LNCaP clone FGC (cell line): ENCODE measurements around the gene GLIS2.
A peak's percentile ranks its signal among the peaks of the same experiment; 100 is the strongest.

Experiments used
- DNase-seq: peaks from one replicate; pipeline ENCODE4 v3.0.0-alpha.2; 2011; ENCODE audit warnings: low read depth
- H3K4me3 ChIP-seq: 2 replicates; pipeline ENCODE4 v1.5.1; 2011; ENCODE audit warnings: mild to moderate bottlenecking, low read depth, low read length, control low read depth
- TF ChIP-seq, protein P1 (sequence below): IDR thresholded peaks from 2 replicates; pipeline ENCODE4 v1.5.1; 2012; ENCODE audit warnings: mild to moderate bottlenecking; ENCODE audit not compliant: control insufficient read depth, insufficient read depth; ENCODE audit errors: extremely low read depth

Gene GLIS2

DNA sequence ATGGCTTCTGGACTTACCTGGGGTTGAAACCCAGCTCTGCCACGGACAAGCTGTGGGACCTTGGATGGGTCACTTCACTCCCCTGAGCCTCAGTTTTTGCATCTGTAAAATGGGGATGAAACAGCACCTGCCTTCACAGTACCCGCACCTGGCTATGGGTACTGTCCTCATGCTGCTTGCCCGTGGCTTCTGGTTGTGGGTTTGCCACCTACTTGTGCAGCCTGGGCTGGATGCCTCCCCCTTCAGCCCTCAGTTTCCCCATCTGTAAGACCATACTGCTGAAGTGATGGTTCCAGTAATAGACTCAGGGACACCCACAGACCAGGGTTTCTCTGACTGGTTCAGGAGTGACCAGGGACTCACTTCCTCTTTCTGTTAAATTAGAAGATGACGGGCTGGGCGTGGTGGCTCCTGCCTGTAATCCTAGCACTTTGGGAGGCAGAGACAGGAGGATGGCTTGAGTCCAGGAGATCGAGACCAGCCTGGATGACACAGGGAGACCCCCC is 9.4 kb downstream of the GLIS2 start:
- TF ChIP-seq, protein P1, sequence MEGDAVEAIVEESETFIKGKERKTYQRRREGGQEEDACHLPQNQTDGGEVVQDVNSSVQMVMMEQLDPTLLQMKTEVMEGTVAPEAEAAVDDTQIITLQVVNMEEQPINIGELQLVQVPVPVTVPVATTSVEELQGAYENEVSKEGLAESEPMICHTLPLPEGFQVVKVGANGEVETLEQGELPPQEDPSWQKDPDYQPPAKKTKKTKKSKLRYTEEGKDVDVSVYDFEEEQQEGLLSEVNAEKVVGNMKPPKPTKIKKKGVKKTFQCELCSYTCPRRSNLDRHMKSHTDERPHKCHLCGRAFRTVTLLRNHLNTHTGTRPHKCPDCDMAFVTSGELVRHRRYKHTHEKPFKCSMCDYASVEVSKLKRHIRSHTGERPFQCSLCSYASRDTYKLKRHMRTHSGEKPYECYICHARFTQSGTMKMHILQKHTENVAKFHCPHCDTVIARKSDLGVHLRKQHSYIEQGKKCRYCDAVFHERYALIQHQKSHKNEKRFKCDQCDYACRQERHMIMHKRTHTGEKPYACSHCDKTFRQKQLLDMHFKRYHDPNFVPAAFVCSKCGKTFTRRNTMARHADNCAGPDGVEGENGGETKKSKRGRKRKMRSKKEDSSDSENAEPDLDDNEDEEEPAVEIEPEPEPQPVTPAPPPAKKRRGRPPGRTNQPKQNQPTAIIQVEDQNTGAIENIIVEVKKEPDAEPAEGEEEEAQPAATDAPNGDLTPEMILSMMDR, result no peak
- DNase-seq, result no peak
- H3K4me3 ChIP-seq, result no peak overlapping the region

DNA sequence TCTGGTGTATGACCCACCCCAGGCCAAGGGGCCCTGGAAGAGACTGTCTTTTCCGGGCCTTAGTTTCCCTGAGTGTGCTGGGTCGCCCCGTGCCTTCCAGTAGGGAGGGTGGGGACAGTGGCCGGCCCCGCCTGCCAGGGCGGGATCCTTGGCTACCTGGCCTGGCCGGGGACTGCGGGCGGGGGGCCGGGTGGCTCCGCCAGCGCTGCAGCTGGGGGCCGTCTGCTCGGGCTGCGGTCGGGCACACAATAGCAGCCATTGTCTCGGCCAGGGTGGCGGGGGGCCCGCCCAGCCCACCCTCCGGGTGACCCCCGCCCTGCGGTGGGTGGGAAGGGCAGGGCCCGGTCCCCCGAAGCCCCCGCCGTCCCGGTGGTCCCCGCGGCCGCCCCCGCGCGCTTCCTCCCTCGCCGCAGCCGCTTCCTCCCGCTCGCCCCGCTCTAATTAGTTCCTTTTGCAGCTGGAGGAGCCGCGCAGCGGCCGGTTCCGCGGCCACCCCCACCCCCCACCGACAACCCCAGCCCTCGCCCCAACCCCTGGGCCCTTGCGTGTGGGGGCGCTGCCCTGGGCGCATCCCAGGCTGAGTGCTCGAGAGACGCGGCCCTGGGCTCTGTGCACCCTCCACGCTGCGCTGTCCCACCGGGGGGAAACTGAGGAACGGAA is 11.6 kb downstream of the GLIS2 start:
- H3K4me3 ChIP-seq, result no peak overlapping the region
- no peak for DNase-seq
- TF ChIP-seq, protein P1, result no peak

DNA sequence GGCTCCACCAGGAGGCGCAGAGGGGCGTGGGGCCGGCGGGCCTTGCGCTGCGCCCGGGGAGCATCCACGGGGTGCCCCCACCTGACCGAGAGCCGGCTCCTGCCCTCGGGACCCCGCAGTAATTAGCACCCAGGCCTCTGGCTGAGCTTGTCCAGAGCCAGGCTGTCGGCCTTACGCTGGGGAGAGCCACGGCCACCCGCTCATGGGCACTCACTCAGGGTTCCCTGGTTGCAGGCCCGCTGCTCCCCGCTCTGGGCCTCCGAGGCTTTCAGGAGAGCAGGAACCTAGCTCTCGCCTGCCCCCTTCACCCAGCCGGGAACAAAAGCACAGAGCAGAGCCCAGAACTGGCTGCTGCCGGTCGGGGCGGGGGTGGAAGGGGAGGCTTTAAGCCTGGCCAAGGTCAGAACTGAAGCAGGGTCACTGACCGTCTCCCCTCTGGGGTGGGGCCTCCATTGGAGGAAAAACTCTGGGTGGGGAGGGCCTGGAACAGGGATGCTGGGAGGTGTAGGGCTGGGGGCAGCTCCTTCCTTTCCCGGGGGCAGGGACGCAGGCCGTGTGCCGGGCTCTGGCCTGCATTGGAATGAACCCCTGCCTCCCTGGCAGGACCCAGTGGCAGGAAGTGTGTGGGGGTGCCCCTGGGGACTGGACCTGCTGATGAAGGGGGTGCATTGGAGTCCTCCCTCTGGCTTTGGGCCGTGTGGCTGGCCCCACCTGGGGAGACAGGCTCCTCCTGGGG is 12.3 kb downstream of the GLIS2 start:
- no peak for DNase-seq
- TF ChIP-seq, protein P1, result no peak
- no peak overlapping the region for H3K4me3 ChIP-seq

DNA sequence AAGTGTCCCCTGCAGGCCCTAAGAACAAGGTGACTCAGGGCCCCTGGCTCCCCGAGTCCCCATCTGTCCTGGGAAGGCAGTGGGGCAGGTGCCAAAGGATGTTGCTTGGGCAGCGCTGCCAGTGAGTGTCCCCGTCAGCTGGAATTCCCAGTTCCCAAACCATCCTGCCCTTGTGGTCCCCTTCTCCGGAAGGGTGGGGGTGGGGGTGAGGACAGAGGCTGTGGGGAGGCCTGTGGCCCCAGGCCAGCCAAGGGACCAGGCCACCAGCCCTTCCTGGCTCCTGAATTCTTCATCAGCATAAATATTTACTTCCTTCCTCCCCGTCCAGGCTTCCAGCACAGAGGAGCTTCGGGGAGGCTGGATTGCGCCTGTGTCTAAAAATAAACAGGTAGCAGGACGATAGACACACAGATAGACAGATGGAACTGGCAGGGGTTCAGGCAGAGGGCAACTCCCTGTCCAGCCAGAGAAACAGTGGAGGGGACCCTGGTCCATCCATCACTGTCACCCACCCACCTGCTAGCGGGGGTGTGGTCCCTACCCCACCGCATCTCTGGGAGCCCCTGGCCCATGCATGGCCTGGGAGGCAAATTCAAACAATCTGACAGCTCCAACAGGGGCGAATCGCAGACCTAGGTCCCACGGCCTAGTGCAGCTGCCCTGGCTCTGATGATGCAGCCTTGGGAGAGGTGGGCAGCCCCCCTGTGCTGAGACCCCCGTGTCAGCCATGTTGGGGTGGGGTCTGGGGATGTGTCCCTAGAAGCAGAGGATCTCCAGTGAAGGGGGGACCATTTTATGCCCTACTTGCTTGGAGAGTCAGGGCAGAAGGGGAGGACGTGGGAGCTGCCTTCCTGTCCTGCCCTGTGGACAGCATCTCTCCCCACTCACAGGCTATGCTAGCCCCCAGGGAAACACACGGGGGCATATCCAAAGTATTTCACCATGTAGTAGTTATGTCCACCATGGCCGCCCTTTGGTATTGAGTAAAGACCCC is 13.2 kb downstream of the GLIS2 start:
- no peak overlapping the region for H3K4me3 ChIP-seq
- no peak for DNase-seq
- TF ChIP-seq, protein P1, result no peak

DNA sequence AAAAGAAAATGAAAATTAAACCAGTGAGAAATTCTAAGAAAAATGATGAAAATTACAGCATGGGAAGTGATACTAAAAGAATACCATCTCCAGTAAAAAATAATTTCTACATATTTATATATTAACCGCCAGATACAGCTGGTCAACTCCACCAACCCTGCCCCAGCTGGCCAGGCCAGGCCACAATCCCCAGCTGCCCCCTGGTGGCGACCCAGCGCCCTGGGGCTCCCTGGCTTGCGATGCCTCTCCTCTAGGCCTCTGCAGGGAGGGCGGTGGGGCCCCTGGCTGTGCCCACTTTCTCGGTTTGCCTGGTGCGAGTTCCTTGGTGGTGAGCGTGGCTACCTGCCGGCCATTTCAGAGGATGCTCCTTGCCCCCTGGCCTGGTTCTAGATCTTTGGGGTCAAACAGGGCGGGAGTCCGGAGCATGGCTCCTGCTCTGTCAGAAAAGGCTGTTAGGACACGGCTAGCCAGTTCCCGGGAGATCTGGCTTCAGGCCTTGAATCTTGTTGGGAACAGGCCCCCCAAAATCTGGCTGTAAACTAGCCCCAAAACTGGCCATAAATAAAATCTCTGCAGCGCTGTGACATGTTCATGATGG is 14.5 kb downstream of the GLIS2 start:
- no peak overlapping the region for H3K4me3 ChIP-seq
- no peak for DNase-seq
- TF ChIP-seq, protein P1, result peak; percentile 94

DNA sequence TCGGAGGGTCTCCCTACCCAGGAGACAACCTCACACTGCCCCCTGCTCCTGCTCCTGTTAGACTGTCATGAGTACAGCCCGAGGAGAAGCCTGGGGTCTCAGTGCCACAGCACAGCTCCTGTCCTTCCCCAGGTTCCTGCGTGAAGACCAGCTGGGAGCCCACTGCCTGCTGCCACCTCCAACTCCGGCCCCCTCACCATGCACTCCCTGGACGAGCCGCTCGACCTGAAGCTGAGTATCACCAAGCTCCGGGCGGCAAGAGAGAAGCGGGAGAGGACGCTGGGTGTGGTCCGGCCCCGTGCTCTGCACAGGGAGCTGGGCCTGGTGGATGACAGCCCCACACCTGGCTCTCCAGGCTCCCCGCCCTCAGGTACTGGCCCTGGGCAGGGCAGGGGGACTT is 16.2 kb downstream of the GLIS2 start:
- H3K4me3 ChIP-seq, result no peak overlapping the region
- TF ChIP-seq, protein P1, result no peak
- DNase-seq, result no peak
